GM19240 (cell line): ENCODE data around the gene ACOT13.
"Not testable (repeated sequence)": the region's sequence is repeated elsewhere in the genome, so short reads cannot be mapped to it uniquely, and the experiment has no call there.

ENCODE experiments used
- DNase-seq: peaks from one replicate; pipeline ENCODE4 v3.0.0; 2011; ENCODE audit warnings: low spot score; ENCODE audit not compliant: insufficient read length

Gene ACOT13

GRCh38 chr6:24721461-24722215 lies 54.8 kb downstream of the ACOT13 start:
- peak; percentile 18 for DNase-seq

- no peak for DNase-seq
Measured at GRCh38 chr6:24723270-24723669, 56.4 kb downstream of the ACOT13 start.

GRCh38 chr6:24730653-24731052 lies 63.8 kb downstream of the ACOT13 start:
- not testable (repeated sequence) for DNase-seq

- DNase-seq: not testable (repeated sequence)
Measured at GRCh38 chr6:24731456-24732134, 64.7 kb downstream of the ACOT13 start.

- DNase-seq: no peak
Measured at GRCh38 chr6:24734166-24734565, 67.3 kb downstream of the ACOT13 start.

GRCh38 chr6:24734710-24735109 lies 67.8 kb downstream of the ACOT13 start:
- DNase-seq: not testable (repeated sequence)

GRCh38 chr6:24738741-24739140 lies 71.9 kb downstream of the ACOT13 start:
- no peak for DNase-seq

- no peak for DNase-seq
Measured at GRCh38 chr6:24740861-24741260, 74.0 kb downstream of the ACOT13 start.

- DNase-seq: no peak
Measured at GRCh38 chr6:24742216-24742738, 75.4 kb downstream of the ACOT13 start.

GRCh38 chr6:24743265-24743943 lies 76.5 kb downstream of the ACOT13 start:
- DNase-seq: peak; percentile 41

- no peak for DNase-seq
Measured at GRCh38 chr6:24743944-24744335, 77.1 kb downstream of the ACOT13 start.

GRCh38 chr6:24744911-24745310 lies 78.0 kb downstream of the ACOT13 start:
- DNase-seq: no peak

- DNase-seq: no peak
Measured at GRCh38 chr6:24749297-24749696, 82.4 kb downstream of the ACOT13 start.

GRCh38 chr6:24750878-24751277 lies 84.0 kb downstream of the ACOT13 start:
- DNase-seq: not testable (repeated sequence)

GRCh38 chr6:24752503-24752902 lies 85.6 kb downstream of the ACOT13 start:
- DNase-seq: no peak

- no peak for DNase-seq
Measured at GRCh38 chr6:24752917-24753492, 86.1 kb downstream of the ACOT13 start.

GRCh38 chr6:24753545-24753944 lies 86.7 kb downstream of the ACOT13 start:
- DNase-seq: no peak

GRCh38 chr6:24754378-24754777 lies 87.5 kb downstream of the ACOT13 start:
- DNase-seq: not testable (repeated sequence)
